A549 (cell line): Measurements from ENCODE around the gene NUMB. TPM values are rescaled to one million over a fixed set of nuclear protein-coding genes. Genes with fewer than 3 reads are reported as not detected.

Experiments
- ATAC-seq, 2 experiments: fragments of 200-7000 bp in 1 of 2; fragments of >200 bp in 1 of 2; cut with Nextera tagmentation in 1 of 2; cut with Tn5 transposase in 1 of 2; 3 replicates each; pipeline versions ENCODE4 v1.8.0 to v1.9.1; 2018 to 2020; ENCODE audit warnings: mild to moderate bottlenecking in 1 of 2, moderate library complexity in 1 of 2
- CTCF ChIA-PET: fragments of 300-600 bp; sonication (Branson Sonifier 250); formaldehyde crosslinking; extraction: SDS; loops from one replicate; lab custom pipeline; 2021; ENCODE audit warnings: antibody characterized with exemption, inconsistent platforms; lab: Yijun Ruan, JAX
- POLR2A ChIA-PET: fragments of 350-600 bp; formaldehyde crosslinking; extraction: SDS; loops from one replicate; lab custom pipeline; 2021; ENCODE audit warnings: antibody characterized with exemption, inconsistent platforms; lab: Yijun Ruan, JAX
- DNase-seq, 2 experiments: peaks; one replicate each; pipeline versions ENCODE4 v3.0.0 to v3.0.0-alpha.2; 2011 to 2016; ENCODE audit warnings: low read depth in 1 of 2, low spot score in 1 of 2
- FAIRE-seq: peaks from 2 replicates; lab custom pipeline; 2011; peaks lifted over from hg19 to GRCh38; lab: Jason Lieb, UNC
- H3K27ac ChIP-seq, 2 experiments: fragments of >200 bp; sonication (Bioruptor Twin); formaldehyde crosslinking; 3 replicates each; pipeline ENCODE4 v1.5.1; 2016 to 2017
- H3K4me1 ChIP-seq: fragments of >200 bp; sonication (Bioruptor Twin); formaldehyde crosslinking; 3 replicates; pipeline ENCODE4 v1.6.1; 2016
- H3K4me2 ChIP-seq: fragments of >200 bp; sonication (Bioruptor Twin); formaldehyde crosslinking; 3 replicates; pipeline ENCODE4 v1.6.1; 2016
- H3K4me3 ChIP-seq: fragments of >200 bp; sonication (Bioruptor Twin); formaldehyde crosslinking; 3 replicates; pipeline ENCODE4 v1.5.1; 2016
- H3K9me3 ChIP-seq: fragments of >200 bp; sonication (Bioruptor Twin); formaldehyde crosslinking; 3 replicates; pipeline ENCODE4 v1.6.1; 2016
- CBX8 ChIP-seq: fragments of 200-600 bp; sonication (generic); IDR thresholded peaks from 2 replicates; pipeline ENCODE4 v1.6.1; 2016
- EHF ChIP-seq: fragments of 250-450 bp; sonication (Bioruptor Pico); IDR thresholded peaks from 2 replicates; pipeline ENCODE4 v1.5.0; 2020; ENCODE audit warnings: mild to moderate bottlenecking
- EP300 ChIP-seq, 2 experiments: fragments of >200 bp; sonication (Bioruptor Twin); formaldehyde crosslinking; IDR thresholded peaks; 2 replicates in 1 of 2; 3 replicates in 1 of 2; pipeline ENCODE4 v1.6.1; 2016 to 2017
- ESRRA ChIP-seq: fragments of 150-350 bp; IDR thresholded peaks from 2 replicates; pipeline ENCODE4 v1.6.1; 2014; ENCODE audit warnings: mild to moderate bottlenecking, low read length, borderline replicate concordance
- HEYL ChIP-seq: fragments of 250-450 bp; sonication (Bioruptor Pico); IDR thresholded peaks from 2 replicates; pipeline ENCODE4 v1.8.0; 2021; ENCODE audit warnings: mild to moderate bottlenecking, moderate library complexity
- HOXA7 ChIP-seq: fragments of 250-450 bp; sonication (Bioruptor Pico); IDR thresholded peaks from 2 replicates; pipeline ENCODE4 v1.5.0; 2020; ENCODE audit warnings: mild to moderate bottlenecking, moderate library complexity
- JUN ChIP-seq, 2 experiments: fragments of >200 bp; sonication (Bioruptor Twin); formaldehyde crosslinking; IDR thresholded peaks; 2 replicates in 1 of 2; 3 replicates in 1 of 2; pipeline ENCODE4 v1.6.1; 2016 to 2017
- KDM1A ChIP-seq: fragments of 200-600 bp; sonication (generic); IDR thresholded peaks from 2 replicates; pipeline ENCODE4 v1.6.1; 2016; ENCODE audit warnings: low read depth, mild to moderate bottlenecking
- MAZ ChIP-seq: fragments of 150-350 bp; IDR thresholded peaks from 2 replicates; pipeline ENCODE4 v1.6.1; 2014; ENCODE audit warnings: antibody characterized with exemption, low read depth, low read length, borderline replicate concordance
- MYC ChIP-seq: IDR thresholded peaks from 2 replicates; pipeline ENCODE4 v1.6.1; 2012; ENCODE audit warnings: mild to moderate bottlenecking, inconsistent platforms, low read length, improper control_type of control experiment, borderline replicate concordance
- NR3C1 ChIP-seq: fragments of >200 bp; sonication (Bioruptor Twin); formaldehyde crosslinking; IDR thresholded peaks from 3 replicates; pipeline ENCODE4 v1.6.1; 2017
- RARB ChIP-seq: fragments of 250-450 bp; sonication (Bioruptor Pico); IDR thresholded peaks from 2 replicates; pipeline ENCODE4 v1.8.0; 2021; ENCODE audit warnings: mild to moderate bottlenecking, moderate library complexity
- RCOR1 ChIP-seq: fragments of 150-350 bp; IDR thresholded peaks from 2 replicates; pipeline ENCODE4 v1.6.1; 2014; ENCODE audit warnings: antibody characterized with exemption, low read length, low read depth
- RFX5 ChIP-seq: fragments of 450-650 bp; IDR thresholded peaks from 2 replicates; pipeline ENCODE4 v1.7.1; 2014; ENCODE audit warnings: antibody characterized with exemption, mild to moderate bottlenecking, moderate library complexity
- RNF2 ChIP-seq: fragments of 200-600 bp; sonication (generic); IDR thresholded peaks from 2 replicates; pipeline ENCODE4 v1.6.1; 2016; ENCODE audit warnings: low read depth, mild to moderate bottlenecking, antibody characterized with exemption, moderate library complexity, borderline replicate concordance
- SMC3 ChIP-seq: fragments of >200 bp; sonication (Bioruptor Twin); formaldehyde crosslinking; IDR thresholded peaks from 3 replicates; pipeline ENCODE4 v1.6.1; 2018; ENCODE audit warnings: inconsistent platforms
- SREBF2 ChIP-seq: fragments of 450-650 bp; IDR thresholded peaks from 2 replicates; pipeline ENCODE4 v1.6.1; 2014; ENCODE audit warnings: mild to moderate bottlenecking, moderate library complexity
- TFCP2L1 ChIP-seq: fragments of 250-450 bp; sonication (Bioruptor Pico); IDR thresholded peaks from 2 replicates; pipeline ENCODE4 v1.5.0; 2021; ENCODE audit warnings: mild to moderate bottlenecking
- TP53 ChIP-seq: fragments of 250-450 bp; sonication (Bioruptor Pico); IDR thresholded peaks from 2 replicates; pipeline ENCODE4 v1.5.0; 2021; ENCODE audit warnings: mild to moderate bottlenecking, moderate library complexity
- ZC3H11A ChIP-seq: fragments of 450-650 bp; IDR thresholded peaks from 2 replicates; pipeline ENCODE4 v1.6.1; 2014; ENCODE audit warnings: antibody characterized with exemption, mild to moderate bottlenecking
- ZFP36 ChIP-seq: fragments of 450-650 bp; IDR thresholded peaks from 2 replicates; pipeline ENCODE4 v1.6.1; 2014; ENCODE audit warnings: borderline replicate concordance; ENCODE audit not compliant: partially characterized antibody
- ZNF302 ChIP-seq: fragments of 250-450 bp; sonication (Bioruptor Pico); IDR thresholded peaks from 2 replicates; pipeline ENCODE4 v1.9.0; 2021; ENCODE audit warnings: inconsistent platforms, mild to moderate bottlenecking, moderate library complexity
- ZSCAN20 ChIP-seq: fragments of 250-450 bp; sonication (Bioruptor Pico); IDR thresholded peaks from 2 replicates; pipeline ENCODE4 v1.8.0; 2022; ENCODE audit warnings: mild to moderate bottlenecking, moderate library complexity
- WGBS: methylation state at CpG from one replicate; pipeline ENCODE4 v1.1.6; 2017; ENCODE audit errors: missing lambda C conversion rate; 5-methylcytosine and 5-hydroxymethylcytosine counted together
- polyA plus RNA-seq, 4 experiments: library from polyadenylated mRNA; depleted of rRNA in 3 of 4; stranded (reverse); fragments of >200 nt; fragmentation: RNase III in 1 of 4; extraction: RNeasy Plus Mini Kit Qiagen cat#74134 plus additional on column Dnase treatment in 1 of 4; gene quantifications; 2 replicates in 3 of 4; 3 replicates in 1 of 4; pipeline ENCODE4 v1.2.3, GENCODE V29; 2011 to 2017
- TF ChIP-seq, protein P1 (sequence below): fragments of 150-350 bp; IDR thresholded peaks from 2 replicates; pipeline ENCODE4 v1.6.1; 2014; ENCODE audit warnings: low read depth, mild to moderate bottlenecking, low read length
- TF ChIP-seq, protein P2 (sequence below): fragments of 250-450 bp; sonication (Bioruptor Pico); IDR thresholded peaks from 2 replicates; pipeline ENCODE4 v1.5.0; 2020; ENCODE audit warnings: low read depth, mild to moderate bottlenecking, moderate library complexity
- TF ChIP-seq, protein P3 (sequence below): fragments of >200 bp; sonication (Bioruptor Twin); formaldehyde crosslinking; IDR thresholded peaks from 3 replicates; pipeline ENCODE4 v1.6.1; 2016
- TF ChIP-seq, protein P4 (sequence below): fragments of 250-450 bp; sonication (Bioruptor Pico); IDR thresholded peaks from 2 replicates; pipeline ENCODE4 v1.5.0; 2021; ENCODE audit warnings: mild to moderate bottlenecking, moderate library complexity, borderline replicate concordance

NUMB gene
- polyA plus RNA-seq, 2 of the 4 experiments (the other 2 are of a cell fraction): 40.8 to 151 TPM

DNA sequence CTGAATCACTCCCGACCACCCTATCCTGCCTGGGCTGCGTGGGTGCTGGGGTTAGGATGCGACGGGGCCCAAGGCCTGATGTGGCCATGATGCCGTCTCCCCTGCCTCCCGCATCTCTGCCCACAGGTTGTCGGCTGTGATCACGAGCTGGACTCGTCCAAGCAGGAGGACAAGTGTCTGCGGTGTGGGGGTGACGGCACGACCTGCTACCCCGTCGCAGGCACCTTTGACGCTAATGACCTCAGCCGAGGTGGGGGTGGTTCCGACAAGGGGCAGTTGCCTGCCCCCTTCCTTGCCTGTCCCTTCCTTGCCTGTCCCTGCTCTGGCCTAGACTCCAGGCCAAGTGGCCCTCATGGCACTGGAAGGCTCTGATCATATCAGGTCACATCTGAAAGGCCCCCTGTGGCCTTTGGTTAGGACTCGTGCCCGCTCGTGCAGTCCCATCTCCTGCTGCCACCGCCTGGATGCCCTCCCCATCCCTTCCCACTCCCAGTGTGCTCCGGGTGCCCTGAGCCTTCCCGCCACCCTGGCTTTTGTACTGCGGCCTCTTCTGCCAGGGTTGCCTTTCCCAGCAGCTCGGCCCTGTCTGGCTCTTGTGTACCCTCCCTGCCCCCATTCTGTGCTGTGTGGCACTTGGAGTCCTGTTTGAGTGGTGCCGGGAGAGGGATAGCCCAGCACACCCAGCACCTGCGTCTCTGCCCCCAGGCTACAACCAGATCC, 207.4 kb downstream of the NUMB start:
- ATAC-seq (no peak), DNase-seq (no peak), FAIRE-seq (no peak)
- TF ChIP-seq EP300 (IDR thresholded peaks at IDR 0.05): no peak
- no peak for TF ChIP-seq ZC3H11A
- TF ChIP-seq, protein P1, sequence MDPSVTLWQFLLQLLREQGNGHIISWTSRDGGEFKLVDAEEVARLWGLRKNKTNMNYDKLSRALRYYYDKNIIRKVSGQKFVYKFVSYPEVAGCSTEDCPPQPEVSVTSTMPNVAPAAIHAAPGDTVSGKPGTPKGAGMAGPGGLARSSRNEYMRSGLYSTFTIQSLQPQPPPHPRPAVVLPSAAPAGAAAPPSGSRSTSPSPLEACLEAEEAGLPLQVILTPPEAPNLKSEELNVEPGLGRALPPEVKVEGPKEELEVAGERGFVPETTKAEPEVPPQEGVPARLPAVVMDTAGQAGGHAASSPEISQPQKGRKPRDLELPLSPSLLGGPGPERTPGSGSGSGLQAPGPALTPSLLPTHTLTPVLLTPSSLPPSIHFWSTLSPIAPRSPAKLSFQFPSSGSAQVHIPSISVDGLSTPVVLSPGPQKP: no peak
- no peak for TF ChIP-seq MAZ
- no peak for TF ChIP-seq ZSCAN20 (CRISPR knock-in tag)
- TF ChIP-seq ZNF302: no peak
- TF ChIP-seq, protein P2, sequence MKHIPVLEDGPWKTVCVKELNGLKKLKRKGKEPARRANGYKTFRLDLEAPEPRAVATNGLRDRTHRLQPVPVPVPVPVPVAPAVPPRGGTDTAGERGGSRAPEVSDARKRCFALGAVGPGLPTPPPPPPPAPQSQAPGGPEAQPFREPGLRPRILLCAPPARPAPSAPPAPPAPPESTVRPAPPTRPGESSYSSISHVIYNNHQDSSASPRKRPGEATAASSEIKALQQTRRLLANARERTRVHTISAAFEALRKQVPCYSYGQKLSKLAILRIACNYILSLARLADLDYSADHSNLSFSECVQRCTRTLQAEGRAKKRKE: no peak
- TF ChIP-seq CBX8: no peak
- TF ChIP-seq HEYL (CRISPR knock-in tag): no peak
- TF ChIP-seq MYC: no peak
- H3K9me3 ChIP-seq: no peaks in the 10 kb centered on the region
- H3K4me2 ChIP-seq: no peak overlapping the region
- no peaks in the 10 kb centered on the region for H3K4me1 ChIP-seq
- POLR2A ChIA-PET: no interaction called here
- CTCF ChIA-PET: no interaction called here
- WGBS: 92% methylated on average over 19 of the region's 27 CpGs
- no peak overlapping the region for H3K4me3 ChIP-seq
- no peak overlapping the region for H3K27ac ChIP-seq

DNA sequence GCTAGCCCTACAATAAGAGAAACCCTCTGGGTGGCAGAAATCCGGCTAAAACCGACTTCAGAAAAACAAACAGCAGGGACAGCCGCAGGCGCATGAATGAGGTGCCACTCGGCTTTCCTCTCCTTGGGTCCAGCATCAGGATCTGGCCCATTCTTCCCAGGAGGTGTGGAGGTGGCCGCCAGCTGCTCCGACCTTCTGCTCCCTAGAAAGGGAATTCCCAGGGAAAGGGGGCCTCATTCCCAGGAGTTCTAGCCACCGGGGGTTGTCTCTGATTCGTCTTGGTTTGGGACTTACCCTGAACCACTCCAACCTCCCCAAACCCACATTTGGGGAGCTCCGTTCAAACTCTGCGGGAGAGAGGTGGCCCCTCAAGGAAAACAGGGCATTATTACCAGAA, 208.0 kb downstream of the NUMB start:
- no peak overlapping the region for H3K4me2 ChIP-seq
- TF ChIP-seq JUN (IDR thresholded peaks at IDR 0.05) (no peak), HEYL (CRISPR knock-in tag) (no peak), RNF2 (no peak), ESRRA (no peak), EHF (CRISPR knock-in tag) (no peak), KDM1A (no peak), EP300 (IDR thresholded peaks at IDR 0.05) (no peak), RARB (CRISPR knock-in tag) (no peak), HOXA7 (no peak), MYC (no peak), TFCP2L1 (CRISPR knock-in tag) (no peak), NR3C1 (no peak), ZFP36 (no peak), SMC3 (no peak), SREBF2 (no peak), RCOR1 (no peak), TP53 (CRISPR knock-in tag) (no peak), RFX5 (no peak)
- TF ChIP-seq, protein P3, sequence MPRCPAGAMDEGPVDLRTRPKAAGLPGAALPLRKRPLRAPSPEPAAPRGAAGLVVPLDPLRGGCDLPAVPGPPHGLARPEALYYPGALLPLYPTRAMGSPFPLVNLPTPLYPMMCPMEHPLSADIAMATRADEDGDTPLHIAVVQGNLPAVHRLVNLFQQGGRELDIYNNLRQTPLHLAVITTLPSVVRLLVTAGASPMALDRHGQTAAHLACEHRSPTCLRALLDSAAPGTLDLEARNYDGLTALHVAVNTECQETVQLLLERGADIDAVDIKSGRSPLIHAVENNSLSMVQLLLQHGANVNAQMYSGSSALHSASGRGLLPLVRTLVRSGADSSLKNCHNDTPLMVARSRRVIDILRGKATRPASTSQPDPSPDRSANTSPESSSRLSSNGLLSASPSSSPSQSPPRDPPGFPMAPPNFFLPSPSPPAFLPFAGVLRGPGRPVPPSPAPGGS: no peak
- TF ChIP-seq, protein P4, sequence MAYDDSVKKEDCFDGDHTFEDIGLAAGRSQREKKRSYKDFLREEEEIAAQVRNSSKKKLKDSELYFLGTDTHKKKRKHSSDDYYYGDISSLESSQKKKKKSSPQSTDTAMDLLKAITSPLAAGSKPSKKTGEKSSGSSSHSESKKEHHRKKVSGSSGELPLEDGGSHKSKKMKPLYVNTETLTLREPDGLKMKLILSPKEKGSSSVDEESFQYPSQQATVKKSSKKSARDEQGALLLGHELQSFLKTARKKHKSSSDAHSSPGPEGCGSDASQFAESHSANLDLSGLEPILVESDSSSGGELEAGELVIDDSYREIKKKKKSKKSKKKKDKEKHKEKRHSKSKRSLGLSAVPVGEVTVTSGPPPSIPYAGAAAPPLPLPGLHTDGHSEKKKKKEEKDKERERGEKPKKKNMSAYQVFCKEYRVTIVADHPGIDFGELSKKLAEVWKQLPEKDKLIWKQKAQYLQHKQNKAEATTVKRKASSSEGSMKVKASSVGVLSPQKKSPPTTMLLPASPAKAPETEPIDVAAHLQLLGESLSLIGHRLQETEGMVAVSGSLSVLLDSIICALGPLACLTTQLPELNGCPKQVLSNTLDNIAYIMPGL: no peak
- TF ChIP-seq, all 56 proteins: peak for 0
- DNase-seq (no peak), ATAC-seq (no peak), FAIRE-seq (no peak)
- ChIA-PET CTCF (no interaction called here), POLR2A (no interaction called here)
- WGBS: 89% methylated on average over 11 of the region's 11 CpGs
- Histone ChIP-seq H3K4me3 (no peak overlapping the region), H3K27ac (no peak overlapping the region), H3K4me1 (no peaks in the 10 kb centered on the region), H3K9me3 (no peaks in the 10 kb centered on the region)
